Renal cortical epithelial cell (primary cell): Measurements from ENCODE around the gene KRT81. TPM values are rescaled to one million over a fixed set of nuclear protein-coding genes. Genes with fewer than 3 reads are reported as not detected.
"Not testable (repeated sequence)": the region's sequence is repeated elsewhere in the genome, so short reads cannot be mapped to it uniquely, and the experiment has no call there.

Source experiments
- DNase-seq: peaks from one replicate; pipeline ENCODE4 v3.0.0-alpha.2; 2011; ENCODE audit warnings: low read depth
- total RNA-seq: library from RNA; depleted of rRNA; stranded (reverse); fragments of >200 nt; gene quantifications from 2 replicates; pipeline ENCODE4 v1.2.3, GENCODE V29; 2014

The KRT81 gene
- total RNA-seq, 1 donor from 2014 or later = not detected

DNA sequence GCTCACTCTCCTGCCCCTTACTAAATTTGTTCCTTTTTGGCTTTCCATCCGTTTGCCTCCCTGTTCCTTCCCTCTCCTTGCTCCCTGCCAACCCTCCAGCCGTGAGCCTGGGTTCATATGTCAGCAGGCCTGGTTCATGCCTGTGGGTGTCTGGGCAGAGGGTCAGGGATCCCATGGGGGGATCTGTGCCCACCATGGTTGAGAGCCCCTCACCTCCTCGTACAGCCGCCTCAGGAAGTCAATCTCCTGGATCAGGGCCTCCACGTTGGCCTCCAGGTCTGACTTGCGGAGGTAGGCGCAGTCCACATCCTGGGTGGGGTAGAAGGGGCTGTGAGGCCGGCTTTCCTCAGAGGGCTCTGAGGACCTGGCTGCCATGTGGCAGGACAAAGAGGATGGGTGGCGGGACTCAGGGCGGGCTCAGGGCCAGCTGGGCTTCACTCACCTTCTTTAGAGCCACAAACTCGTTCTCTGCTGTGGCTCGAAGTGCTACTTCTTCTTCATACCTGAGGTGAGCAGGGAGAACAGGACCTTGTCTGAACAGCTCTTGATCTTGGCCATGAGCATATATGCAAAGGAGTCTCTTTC lies 26.2 kb upstream of the KRT81 start:
- DNase-seq = no peak

DNA sequence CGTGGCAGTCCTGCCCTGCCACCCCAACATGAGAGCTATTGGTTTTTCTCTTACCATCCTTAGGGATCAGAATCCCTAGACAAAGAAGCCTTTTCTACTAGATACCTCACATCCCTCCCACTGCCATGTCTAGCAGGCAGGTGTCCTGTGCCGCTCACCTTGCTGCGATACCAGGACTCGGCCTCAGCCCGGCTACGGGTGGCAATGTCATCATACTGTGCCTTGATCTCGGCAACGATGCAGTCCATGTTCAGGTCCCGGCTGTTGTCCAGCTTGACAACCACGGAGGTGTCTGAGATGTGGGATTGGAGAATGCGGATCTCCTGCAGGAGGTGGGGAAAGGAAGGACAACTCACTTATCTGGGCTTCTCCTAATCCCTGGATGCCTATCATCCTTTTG lies 25.4 kb upstream of the KRT81 start:
- DNase-seq = no peak

DNA sequence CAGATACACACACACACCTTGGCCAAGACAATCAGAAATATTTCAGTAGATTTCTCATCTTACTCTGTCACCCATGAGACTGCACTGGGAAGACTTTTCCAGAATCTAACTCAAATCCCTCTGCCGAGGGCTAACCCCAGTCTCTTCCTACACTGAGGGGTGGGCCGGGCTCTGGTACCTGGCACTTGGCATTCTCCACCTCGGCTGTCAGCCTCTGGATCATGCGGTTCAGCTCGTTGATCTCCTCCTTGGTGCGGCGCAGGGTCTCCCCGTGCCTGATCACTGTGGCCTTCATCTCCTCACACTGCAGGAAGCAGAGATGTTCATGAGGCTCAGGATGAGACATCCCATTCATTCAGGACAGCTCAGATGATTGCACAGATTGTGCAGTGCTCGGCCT lies 25.0 kb upstream of the KRT81 start:
- no peak for DNase-seq

DNA sequence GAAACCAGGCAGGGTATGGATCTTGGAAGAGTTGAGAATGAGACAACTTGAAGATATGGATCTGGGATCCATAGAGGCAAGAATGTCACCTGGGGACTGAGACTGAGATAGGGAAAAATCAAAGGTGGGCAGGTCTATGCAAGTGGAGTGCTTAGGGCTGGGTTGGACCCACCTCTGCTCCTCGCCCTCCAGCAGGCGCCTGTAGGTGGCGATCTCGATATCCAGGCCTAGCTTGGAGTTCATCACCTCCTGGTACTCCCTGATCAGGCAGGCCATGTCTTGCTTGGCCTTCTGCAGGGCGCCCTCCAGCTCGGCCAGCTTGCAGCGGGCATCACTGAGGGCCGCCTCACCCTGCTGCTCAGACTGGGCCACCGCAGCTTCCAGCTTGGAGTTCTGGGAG lies 24.4 kb upstream of the KRT81 start:
- not testable (repeated sequence) for DNase-seq

DNA sequence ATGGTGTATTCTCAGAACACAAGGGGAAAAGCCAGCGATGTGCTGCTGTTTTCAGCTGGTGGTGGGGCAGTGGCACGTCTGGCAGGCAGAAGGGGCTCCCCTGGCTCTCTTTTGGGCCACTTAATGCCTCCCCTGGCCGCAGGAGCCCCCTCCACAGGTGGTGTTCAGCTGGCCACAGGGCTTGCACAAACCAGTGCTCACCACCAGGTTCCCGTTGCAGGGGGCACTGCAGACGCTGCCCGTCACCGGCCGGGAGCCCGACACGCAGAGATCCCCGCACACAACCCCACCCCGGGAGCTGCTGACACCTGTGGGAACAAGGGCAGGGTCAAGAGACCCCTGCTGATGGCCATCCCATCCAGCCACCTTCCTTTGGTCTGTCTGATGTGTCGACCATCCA lies 23.2 kb upstream of the KRT81 start:
- no peak for DNase-seq

DNA sequence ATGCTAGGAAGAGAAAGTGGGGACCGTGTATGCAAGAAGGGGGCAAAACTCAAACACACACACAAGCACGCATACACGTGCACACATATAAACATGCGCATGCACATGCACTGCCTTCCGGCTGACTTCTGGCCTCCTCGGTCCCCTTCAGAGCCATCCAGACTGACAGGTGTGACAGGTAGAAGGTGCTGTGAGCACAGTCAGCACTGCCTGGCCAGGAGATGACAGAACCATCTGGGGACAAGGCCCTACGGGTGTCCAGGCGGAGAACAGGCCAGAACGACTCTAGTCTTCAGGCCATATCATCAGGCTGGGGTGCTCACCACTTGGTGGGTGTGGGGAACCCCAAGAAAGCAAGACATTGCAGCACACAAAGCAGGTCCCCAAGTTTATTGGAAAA lies 22.6 kb upstream of the KRT81 start:
- DNase-seq = no peak

DNA sequence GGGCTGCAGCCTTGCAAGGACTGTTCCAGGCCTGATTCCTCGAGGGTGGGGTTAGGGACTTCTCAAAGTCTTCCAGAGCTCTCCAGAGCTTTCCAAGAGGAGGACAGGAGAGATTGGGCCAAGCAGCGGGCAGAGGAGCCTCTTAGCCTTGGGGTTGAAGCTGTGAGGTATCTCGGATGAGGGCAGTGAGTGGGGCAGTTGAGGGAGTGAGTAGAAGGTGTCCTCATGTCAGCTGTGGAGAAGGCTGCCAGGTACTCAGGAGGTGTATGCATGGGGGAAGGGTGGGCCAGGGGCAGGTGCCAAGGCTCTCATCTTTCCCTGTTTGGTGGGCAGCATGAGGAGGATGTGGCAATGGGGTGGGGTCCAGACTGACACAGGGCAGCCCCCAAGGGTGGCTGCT lies 22.1 kb upstream of the KRT81 start:
- DNase-seq = no peak

DNA sequence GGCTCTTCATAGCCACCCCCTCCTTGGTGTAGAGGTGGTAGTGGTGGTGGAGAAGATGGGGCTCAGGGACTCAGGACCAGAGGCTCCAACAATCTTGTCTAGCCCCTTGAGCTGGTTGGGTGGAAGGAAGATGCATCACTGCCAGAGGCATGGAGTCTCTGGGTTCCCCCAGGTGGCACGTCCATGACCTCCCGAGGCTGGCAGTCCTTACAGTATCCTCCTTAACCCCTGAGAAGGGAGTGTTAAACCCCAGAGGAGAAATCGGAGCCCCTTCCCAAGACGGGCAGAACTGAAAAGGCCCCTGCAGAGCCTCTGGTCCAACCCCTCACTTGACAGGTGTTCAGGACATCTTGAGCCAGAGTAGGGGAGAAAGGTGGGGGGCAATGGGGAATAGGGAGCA lies 20.8 kb upstream of the KRT81 start:
- DNase-seq = no peak

DNA sequence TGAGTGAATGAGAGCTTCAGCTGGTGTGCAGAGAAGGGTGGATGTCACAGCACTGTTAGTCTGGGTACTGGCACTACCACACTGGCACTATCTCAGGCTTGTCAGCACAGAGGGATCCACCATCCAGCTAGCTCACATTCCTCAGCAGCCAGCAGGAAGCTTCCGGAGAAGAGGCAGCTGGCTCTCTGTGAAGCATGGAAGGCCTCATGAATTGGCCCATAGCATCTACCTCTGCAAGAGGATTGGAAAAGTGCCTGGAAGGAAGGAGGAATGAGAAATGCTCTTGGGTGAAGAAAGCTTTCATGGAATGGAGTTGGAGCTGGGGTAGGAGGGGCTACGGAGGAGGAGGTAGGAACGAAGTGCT lies 19.9 kb upstream of the KRT81 start:
- no peak for DNase-seq

DNA sequence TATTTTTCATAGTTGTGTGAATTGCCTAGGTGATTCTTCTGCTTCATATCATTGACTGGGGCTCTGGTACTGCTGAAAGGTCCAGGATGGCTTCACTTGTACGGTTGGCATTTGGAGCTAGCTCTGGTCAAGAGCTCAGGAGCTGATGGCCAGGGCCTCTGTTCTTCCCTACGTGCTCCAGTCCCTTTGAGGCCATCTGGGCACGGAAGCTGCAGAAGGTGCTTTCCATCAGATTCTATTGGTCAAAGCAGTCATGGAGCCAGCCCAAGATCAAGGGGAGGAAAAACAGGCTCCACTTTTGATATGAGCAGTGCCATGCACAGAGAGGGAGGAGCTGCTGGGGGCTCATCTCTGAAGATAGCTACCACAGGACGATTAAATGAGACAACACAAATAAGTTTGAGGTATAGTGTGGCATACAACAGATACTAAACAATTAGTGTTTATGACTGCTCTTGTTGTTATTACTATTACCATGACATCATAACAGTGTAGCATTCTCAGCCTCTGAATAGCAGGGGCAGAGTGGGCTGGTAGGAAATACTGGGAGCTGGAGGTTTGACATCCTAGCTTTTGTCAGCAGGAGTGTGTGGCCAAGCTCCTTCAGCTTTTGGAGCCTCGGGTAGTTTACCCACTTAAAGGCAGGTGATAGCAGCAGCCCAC lies 19.4 kb upstream of the KRT81 start:
- DNase-seq = peak; percentile 25

DNA sequence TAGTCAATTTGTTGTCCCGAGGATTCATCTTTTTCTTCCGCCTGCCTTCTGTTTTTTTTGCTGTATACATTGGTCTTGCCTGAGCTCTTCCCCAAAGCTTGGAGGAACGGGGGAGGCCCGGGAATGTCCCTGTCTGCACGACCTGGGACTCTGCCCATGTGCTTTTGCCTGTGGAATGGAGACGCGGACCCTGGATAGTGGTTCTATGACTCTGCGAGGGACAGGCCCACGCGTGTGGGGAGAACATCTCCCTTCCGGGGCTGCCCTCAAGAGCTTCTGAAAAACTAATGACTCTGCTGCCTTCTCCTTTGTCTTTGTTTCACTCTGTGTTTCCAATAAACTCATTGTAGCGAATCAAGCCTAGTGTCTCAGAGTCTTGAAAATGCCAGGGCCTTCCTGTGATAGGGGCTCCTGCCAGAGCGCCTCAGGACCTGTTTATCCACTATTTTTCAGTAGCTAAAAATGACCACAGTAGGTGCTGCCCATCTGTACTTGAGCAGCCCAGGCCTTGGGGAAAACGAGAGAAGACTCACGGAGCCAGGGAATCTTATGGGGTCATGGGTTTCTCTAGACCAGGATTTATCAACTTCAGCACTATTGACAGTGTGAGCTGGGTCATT lies 17.6 kb upstream of the KRT81 start:
- DNase-seq = no peak

DNA sequence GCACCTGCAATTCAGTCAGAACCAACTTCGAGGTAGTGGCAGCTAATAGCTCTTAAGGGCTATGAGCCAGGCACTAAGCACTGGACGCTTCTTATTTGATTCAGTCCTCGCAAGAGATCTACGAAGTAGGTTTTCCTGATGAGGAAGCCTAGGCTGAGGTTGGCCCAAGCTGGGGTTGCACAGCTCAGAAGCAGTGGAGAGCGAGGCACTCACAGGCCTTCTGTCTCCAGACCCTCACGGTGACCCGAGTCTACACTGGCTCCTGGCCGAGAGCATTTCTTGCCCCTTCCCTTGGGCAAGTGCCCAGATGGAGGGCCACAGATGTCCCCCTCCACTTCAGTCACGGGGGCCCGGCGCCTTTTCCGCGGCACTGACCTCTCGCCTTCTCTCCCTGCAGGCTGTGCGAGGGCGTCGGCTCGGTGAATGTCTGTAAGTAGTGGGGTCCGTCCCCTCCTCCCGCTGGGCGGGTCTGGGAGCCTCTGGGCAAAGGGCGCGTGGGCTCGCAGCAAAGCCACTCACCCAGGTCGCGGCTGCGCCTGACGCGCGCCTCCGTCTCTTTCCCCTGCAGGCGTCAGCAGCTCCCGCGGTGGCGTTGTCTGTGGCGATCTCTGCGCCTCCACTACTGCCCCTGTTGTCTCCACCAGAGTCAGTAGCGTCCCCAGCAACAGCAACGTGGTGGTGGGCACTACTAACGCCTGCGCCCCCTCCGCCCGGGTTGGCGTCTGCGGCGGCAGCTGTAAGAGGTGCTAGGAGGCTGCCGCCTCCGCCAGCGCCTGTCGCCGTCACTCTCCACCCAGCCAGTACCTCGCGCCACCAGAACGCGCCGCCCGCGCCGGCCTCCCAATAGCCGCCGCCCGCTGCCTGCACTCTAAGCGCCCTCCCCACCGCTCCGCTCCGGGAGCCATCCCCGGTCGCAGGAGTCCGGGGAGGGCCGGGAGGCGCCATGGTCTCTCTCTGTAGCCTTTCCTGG lies 16.8 kb upstream of the KRT81 start:
- DNase-seq = no peak

DNA sequence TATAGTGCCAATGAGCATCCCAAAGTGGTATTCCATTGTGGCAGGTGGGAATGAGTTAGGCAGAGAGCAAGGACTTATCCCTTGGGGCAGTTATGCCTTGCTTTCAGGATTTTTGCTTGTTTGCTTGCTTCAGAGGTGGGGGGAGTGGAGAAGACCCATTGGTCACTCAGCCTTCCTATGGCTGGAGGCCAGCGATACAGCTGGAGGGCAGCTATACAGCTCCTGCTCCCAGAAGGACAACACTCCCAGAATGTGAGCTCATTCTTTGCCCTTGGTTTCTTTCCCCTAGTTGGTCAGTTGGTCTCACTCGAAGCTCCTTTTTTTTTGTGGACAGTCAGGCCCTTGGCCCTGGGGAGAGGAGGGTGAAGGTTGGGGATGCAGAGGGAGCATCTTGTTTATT lies 15.4 kb upstream of the KRT81 start:
- DNase-seq = no peak

DNA sequence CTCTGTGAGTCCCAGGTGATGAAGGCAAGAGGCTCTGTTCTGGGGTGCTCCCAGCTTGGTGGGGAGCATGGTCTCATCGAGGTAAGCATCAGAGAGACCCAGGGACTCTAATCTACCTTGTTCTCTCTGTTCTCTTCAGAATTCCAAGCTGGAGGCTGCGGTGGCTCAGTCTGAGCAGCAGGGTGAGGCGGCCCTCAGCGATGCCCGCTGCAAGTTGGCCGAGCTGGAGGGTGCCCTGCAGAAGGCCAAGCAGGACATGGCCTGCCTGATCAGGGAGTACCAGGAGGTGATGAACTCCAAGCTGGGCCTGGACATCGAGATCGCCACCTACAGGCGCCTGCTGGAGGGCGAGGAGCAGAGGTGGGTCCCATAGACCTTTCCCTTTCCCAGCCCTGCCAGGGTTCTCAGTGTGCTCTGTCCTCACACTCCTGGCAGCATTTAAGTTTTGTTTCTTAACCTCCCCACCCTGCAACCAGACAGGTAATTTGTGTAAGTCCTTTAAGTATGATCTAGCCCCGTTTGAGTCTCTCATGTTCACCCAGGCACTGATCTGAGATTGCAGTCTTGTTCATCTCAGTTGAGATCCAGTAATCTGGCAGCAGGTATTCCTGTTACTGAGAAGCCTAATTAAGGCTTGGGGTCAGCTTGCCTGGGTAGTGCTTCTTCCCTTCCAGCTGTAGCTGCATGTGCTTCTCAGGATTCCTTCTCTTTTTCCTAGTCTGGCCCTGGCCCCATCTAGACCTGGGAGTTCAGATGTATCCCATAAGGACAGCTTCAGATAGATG lies 14.8 kb upstream of the KRT81 start:
- DNase-seq = no peak

DNA sequence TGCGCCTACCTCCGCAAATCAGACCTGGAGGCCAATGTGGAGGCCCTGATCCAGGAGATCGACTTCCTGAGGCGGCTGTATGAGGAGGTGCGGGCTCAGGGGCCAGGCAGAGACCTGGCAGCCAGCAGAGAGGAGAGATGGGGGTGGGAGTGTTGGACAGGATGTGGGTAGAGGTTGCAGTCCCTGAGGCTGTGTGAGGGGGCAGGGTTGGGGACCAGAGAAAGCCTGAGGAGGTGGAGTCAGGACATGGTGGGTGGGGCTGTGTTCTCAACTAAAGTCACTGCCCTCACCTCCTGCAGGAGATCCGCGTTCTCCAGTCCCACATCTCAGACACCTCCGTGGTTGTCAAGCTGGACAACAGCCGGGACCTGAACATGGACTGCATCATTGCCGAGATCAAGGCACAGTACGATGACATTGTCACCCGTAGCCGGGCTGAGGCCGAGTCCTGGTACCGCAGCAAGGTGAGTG lies 13.6 kb upstream of the KRT81 start:
- DNase-seq = not testable (repeated sequence)

DNA sequence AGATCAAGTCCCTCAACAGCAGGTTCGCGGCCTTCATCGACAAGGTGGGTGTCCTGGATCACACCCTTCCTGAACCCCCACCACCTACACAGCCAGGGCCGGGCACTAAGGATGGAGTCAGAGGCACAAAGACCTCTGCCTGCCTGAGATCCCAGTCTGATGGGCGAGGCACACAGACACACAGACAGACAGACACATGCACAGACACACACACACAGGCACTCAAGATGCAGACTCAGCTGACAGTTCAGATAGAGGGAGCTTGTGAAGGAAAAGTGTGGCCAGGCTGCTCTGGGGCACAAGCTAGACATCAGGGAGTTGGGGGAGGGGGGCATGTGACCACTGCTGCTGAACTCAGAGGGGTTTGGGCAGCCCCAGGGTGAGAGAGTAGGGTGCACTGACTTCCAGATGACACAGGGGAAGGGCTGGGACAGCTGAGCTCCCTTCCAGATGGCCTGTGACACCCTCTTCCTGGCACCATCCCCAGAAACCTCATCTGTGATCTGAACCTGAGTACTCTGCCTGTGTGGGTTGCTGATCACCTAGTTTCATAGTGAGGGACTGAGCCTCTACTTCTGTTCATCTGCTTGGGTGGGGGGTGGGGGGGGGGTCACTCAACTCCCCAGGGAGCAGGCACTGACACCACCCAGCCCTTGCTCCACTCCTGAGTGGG lies 11.0 kb upstream of the KRT81 start:
- not testable (repeated sequence) for DNase-seq

DNA sequence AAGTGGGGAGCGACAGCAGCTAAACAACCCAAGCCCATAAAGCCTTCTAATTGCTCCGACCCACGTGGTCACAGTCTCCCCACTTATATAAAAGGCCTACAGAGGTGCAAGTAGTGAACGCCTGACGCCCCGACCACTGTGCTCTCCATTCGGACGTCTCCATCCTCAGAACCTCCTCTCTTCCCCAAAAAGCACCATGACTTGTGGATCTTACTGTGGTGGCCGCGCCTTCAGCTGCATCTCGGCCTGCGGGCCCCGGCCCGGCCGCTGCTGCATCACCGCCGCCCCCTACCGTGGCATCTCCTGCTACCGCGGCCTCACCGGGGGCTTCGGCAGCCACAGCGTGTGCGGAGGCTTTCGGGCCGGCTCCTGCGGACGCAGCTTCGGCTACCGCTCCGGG lies 10.4 kb upstream of the KRT81 start:
- DNase-seq = not testable (repeated sequence)

DNA sequence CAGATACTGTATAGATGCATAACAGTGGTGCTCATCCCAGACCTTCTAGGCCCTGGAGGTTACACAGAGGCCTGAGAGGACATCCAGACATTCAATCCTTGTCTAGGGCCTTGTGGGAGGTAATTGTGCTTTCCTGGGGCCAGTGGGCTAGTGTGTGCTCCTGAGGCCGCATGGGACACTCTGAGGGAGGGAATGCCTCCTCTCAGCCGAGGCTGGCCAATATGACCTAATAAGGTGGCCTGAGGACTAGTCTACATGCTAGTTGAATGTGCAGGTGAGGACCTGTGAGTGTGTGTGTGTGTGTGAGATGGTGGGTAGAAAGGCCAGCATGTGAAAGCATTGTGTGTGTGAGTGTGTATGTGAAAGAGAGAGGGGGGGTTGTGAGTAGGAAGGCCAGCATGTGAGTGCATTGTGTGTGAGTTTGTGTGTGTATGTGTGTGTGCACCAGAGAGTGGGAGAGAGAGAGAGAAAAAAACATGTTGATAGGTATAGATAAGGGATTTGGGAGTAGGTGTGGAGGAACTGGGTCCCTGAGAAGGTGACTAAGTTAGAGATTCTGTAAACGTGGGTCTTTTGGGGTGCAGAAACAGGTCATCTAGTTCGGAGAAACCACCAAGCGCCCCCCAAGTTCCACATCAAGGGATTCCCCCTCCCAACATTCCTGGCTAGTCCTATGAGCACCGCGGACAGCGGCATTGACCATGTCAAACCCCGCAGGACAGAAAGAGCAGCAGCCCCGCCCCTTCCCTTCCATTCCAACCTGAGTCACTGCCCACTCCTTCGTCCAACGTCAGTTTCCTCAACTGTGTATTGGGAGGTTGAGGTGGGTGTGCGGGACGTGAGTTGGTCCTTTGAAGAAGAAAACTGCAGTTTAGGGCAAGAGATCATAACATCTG lies 9.7 kb upstream of the KRT81 start:
- DNase-seq = peak; percentile 20

DNA sequence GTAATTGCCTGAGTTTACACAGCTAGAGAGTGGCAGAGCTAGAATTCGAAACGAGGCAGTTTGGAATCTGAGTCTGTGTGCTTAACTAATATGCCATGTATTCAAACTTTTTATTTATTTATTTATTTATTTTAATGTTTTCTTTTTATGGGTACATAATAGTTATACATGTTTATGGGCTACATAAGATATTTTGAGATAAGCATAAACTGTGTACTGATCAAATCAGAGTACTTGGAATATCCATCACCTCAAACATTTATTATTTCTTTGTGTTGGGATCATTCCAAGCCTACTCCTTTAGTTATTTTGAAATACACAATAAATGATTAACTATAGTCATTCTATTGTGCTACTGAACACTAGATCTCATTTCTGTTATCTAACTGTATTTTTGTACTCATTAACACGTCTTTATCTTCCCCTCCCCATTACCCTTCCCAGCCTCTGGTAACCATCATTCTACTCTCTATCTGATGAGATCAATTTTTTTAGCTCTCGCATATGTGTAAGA lies 7.4 kb upstream of the KRT81 start:
- peak; percentile 53 for DNase-seq
